H1 (cell line): ENCODE results near the gene SLC35G6. TPM values are rescaled to one million over a fixed set of nuclear protein-coding genes. Genes with fewer than 3 reads are reported as not detected.

ENCODE experiments used
- CTCF ChIA-PET: fragments of 300-600 bp; sonication (Branson Sonifier 250); formaldehyde crosslinking; loops from one replicate; lab custom pipeline; 2021; ENCODE audit not compliant: partially characterized antibody; lab: Charles Lee
- POLR2A ChIA-PET: fragments of 300-600 bp; sonication (Branson Sonifier 250); formaldehyde crosslinking; loops from one replicate; lab custom pipeline; 2021; ENCODE audit warnings: inconsistent platforms; ENCODE audit not compliant: partially characterized antibody; lab: Charles Lee
- DNase-seq, 2 experiments: peaks; one replicate each; pipeline versions ENCODE4 v3.0.0 to v3.0.0-alpha.2; 2010 to 2022; ENCODE audit warnings: low spot score in 2 of 2, low read depth in 1 of 2, mixed read lengths in 1 of 2
- FAIRE-seq: peaks from 2 replicates; lab custom pipeline; 2011; peaks lifted over from hg19 to GRCh38; lab: Jason Lieb, UNC
- H2AFZ ChIP-seq: 2 replicates; pipeline ENCODE4 v1.8.1; 2012; ENCODE audit warnings: low read length, inconsistent platforms
- H2AK5ac ChIP-seq: 2 replicates; pipeline ENCODE4 v1.6.1; 2013; ENCODE audit warnings: low read depth, low read length
- H2BK120ac ChIP-seq: replicated peaks from 2 replicates; pipeline ENCODE3; 2013; ENCODE audit warnings: low read depth, low read length, inconsistent platforms
- H2BK12ac ChIP-seq: 2 replicates; pipeline ENCODE4 v1.6.1; 2013; ENCODE audit warnings: low read depth, low read length
- H2BK15ac ChIP-seq: 2 replicates; pipeline ENCODE4 v1.6.1; 2013; ENCODE audit warnings: low read length
- H2BK20ac ChIP-seq: 2 replicates; pipeline ENCODE4 v1.6.1; 2013; ENCODE audit warnings: low read length
- H2BK5ac ChIP-seq: 2 replicates; pipeline ENCODE4 v1.6.1; 2013; ENCODE audit warnings: low read depth, low read length
- H3K14ac ChIP-seq: 2 replicates; pipeline ENCODE4 v1.6.1; 2013; ENCODE audit warnings: inconsistent platforms; ENCODE audit not compliant: insufficient read length
- H3K18ac ChIP-seq: 2 replicates; pipeline ENCODE4 v1.6.1; 2013; ENCODE audit warnings: low read length; ENCODE audit errors: extremely low read depth
- H3K23ac ChIP-seq: 2 replicates; pipeline ENCODE4 v1.6.1; 2013; ENCODE audit warnings: inconsistent platforms; ENCODE audit not compliant: insufficient read length
- H3K23me2 ChIP-seq: 2 replicates; pipeline ENCODE4 v1.6.1; 2013; ENCODE audit warnings: low read depth, low read length
- H3K27ac ChIP-seq: 2 replicates; pipeline ENCODE4 v1.6.1; 2011; ENCODE audit warnings: low read depth, low read length, inconsistent platforms
- H3K27me3 ChIP-seq, 4 experiments: replicated peaks in 1 of 4; 1 replicate in 1 of 4; 2 replicates in 3 of 4; pipeline versions ENCODE4 v1.6.1 to v1.8.1; 2011 to 2013; ENCODE audit warnings: low read length in 3 of 4, mild to moderate bottlenecking in 3 of 4, inconsistent platforms in 2 of 4, mixed read lengths in 2 of 4, moderate library complexity in 1 of 4; ENCODE audit not compliant: control insufficient read depth in 3 of 4, insufficient read depth in 3 of 4; ENCODE audit errors: extremely low read depth in 1 of 4
- H3K36me3 ChIP-seq, 4 experiments: 2 replicates each; pipeline versions ENCODE4 v1.6.1 to v1.8.1; 2011 to 2013; ENCODE audit warnings: mild to moderate bottlenecking in 4 of 4, low read length in 3 of 4, moderate library complexity in 2 of 4, control low read depth in 1 of 4, inconsistent platforms in 1 of 4; ENCODE audit not compliant: insufficient read depth in 4 of 4, control insufficient read depth in 2 of 4
- H3K4ac ChIP-seq: replicated peaks from 2 replicates; pipeline ENCODE3; 2013; ENCODE audit warnings: low read length, low read depth, mixed read lengths, inconsistent platforms; ENCODE audit not compliant: insufficient read length
- H3K4me1 ChIP-seq, 4 experiments: replicated peaks in 1 of 4; 1 replicate in 1 of 4; 2 replicates in 3 of 4; pipeline versions ENCODE4 v1.6.1 to v1.8.1; 2011 to 2013; ENCODE audit warnings: low read length in 3 of 4, inconsistent platforms in 2 of 4, mixed read lengths in 1 of 4; ENCODE audit not compliant: insufficient read depth in 4 of 4, control insufficient read depth in 3 of 4
- H3K4me2 ChIP-seq, 2 experiments: 2 replicates each; pipeline versions ENCODE4 v1.6.1 to v1.8.1; 2011 to 2013; ENCODE audit warnings: low read depth in 2 of 2, low read length in 2 of 2, control low read depth in 1 of 2, inconsistent platforms in 1 of 2, mild to moderate bottlenecking in 1 of 2; ENCODE audit not compliant: insufficient read depth in 1 of 2
- H3K4me3 ChIP-seq, 4 experiments: fragments of 200-600, 300-600 bp in 1 of 4; sonication (generic), shearing (Covaris generic), sonication (Bioruptor Twin) in 1 of 4; 2 replicates each; pipeline versions ENCODE4 v1.5.1 to v1.8.1; 2011 to 2016; ENCODE audit warnings: low read length in 4 of 4, low read depth in 3 of 4, control low read depth in 2 of 4, inconsistent platforms in 2 of 4, mild to moderate bottlenecking in 2 of 4, mixed read lengths in 1 of 4, moderate library complexity in 1 of 4; ENCODE audit not compliant: insufficient read depth in 2 of 4; ENCODE audit errors: extremely low read depth in 1 of 4
- H3K56ac ChIP-seq: replicated peaks from 2 replicates; pipeline ENCODE3; 2013; ENCODE audit warnings: low read depth, mild to moderate bottlenecking, mixed read lengths, low read length, inconsistent platforms; ENCODE audit not compliant: insufficient read length
- H3K79me1 ChIP-seq: 2 replicates; pipeline ENCODE4 v1.6.1; 2013; ENCODE audit warnings: low read depth, low read length, control low read depth
- H3K79me2 ChIP-seq, 2 experiments: 2 replicates each; pipeline versions ENCODE4 v1.6.1 to v1.8.1; 2012 to 2013; ENCODE audit warnings: low read length in 2 of 2, mild to moderate bottlenecking in 2 of 2, inconsistent platforms in 1 of 2; ENCODE audit not compliant: insufficient read depth in 2 of 2, control insufficient read depth in 1 of 2
- H3K9ac ChIP-seq, 4 experiments: replicated peaks in 1 of 4; 1 replicate in 1 of 4; 2 replicates in 3 of 4; pipeline versions ENCODE4 v1.6.1 to v1.8.1; 2011 to 2013; ENCODE audit warnings: low read depth in 3 of 4, low read length in 3 of 4, control low read depth in 2 of 4, mild to moderate bottlenecking in 2 of 4, moderate library complexity in 2 of 4, inconsistent platforms in 1 of 4; ENCODE audit errors: extremely low read depth in 1 of 4
- H3K9me3 ChIP-seq, 2 experiments: 2 replicates each; pipeline versions ENCODE4 v1.6.1 to v1.8.1; 2012 to 2013; ENCODE audit warnings: mild to moderate bottlenecking in 2 of 2, moderate library complexity in 2 of 2, control low read depth in 1 of 2, inconsistent platforms in 1 of 2, low read depth in 1 of 2, low read length in 1 of 2, mixed read lengths in 1 of 2; ENCODE audit not compliant: insufficient read depth in 2 of 2
- H4K20me1 ChIP-seq, 2 experiments: replicated peaks in 1 of 2; 2 replicates each; pipeline versions ENCODE3 to v1.8.1; 2011 to 2013; ENCODE audit warnings: inconsistent platforms in 2 of 2, low read length in 2 of 2, mild to moderate bottlenecking in 1 of 2; ENCODE audit not compliant: insufficient read depth in 2 of 2, control insufficient read depth in 1 of 2
- H4K5ac ChIP-seq: 2 replicates; pipeline ENCODE4 v1.6.1; 2013; ENCODE audit warnings: low read length, low read depth, mixed read lengths, inconsistent platforms; ENCODE audit not compliant: insufficient read length
- H4K8ac ChIP-seq: 2 replicates; pipeline ENCODE4 v1.8.0; 2013; ENCODE audit warnings: mild to moderate bottlenecking, moderate library complexity, low read length, inconsistent platforms; ENCODE audit not compliant: insufficient read depth; ENCODE audit errors: extremely low read depth
- H4K91ac ChIP-seq: replicated peaks from 2 replicates; pipeline ENCODE3; 2013; ENCODE audit warnings: low read length, mixed read lengths, inconsistent platforms; ENCODE audit not compliant: insufficient read length
- CEBPB ChIP-seq: IDR thresholded peaks from 2 replicates; pipeline ENCODE4 v1.6.1; 2012; ENCODE audit warnings: low read depth, low read length
- KDM1A ChIP-seq: fragments of 200-600, 300-600 bp; sonication (generic); IDR thresholded peaks from 2 replicates; pipeline ENCODE4 v1.7.1; 2016; ENCODE audit warnings: mild to moderate bottlenecking, low read length, borderline replicate concordance
- POLR2AphosphoS5 ChIP-seq: IDR thresholded peaks from 2 replicates; pipeline ENCODE4 v1.6.1; 2011; ENCODE audit warnings: low read depth, low read length
- SAP30 ChIP-seq: fragments of 300-600 bp; sonication (generic); IDR thresholded peaks from 2 replicates; pipeline ENCODE4 v1.7.1; 2012; ENCODE audit warnings: low read length, moderate library complexity, mild to moderate bottlenecking, inconsistent platforms; ENCODE audit not compliant: insufficient read depth, insufficient replicate concordance
- SP2 ChIP-seq: IDR thresholded peaks from 2 replicates; pipeline ENCODE4 v1.6.1; 2012; ENCODE audit warnings: mild to moderate bottlenecking, low read length, inconsistent platforms
- SP4 ChIP-seq: IDR thresholded peaks from 2 replicates; pipeline ENCODE4 v1.6.1; 2012; ENCODE audit warnings: low read length, inconsistent platforms
- SRF ChIP-seq: IDR thresholded peaks from 2 replicates; pipeline ENCODE4 v1.6.1; 2011; ENCODE audit warnings: mild to moderate bottlenecking, low read depth, low read length, moderate library complexity
- TAF1 ChIP-seq: IDR thresholded peaks from 2 replicates; pipeline ENCODE4 v1.6.1; 2011; ENCODE audit warnings: mild to moderate bottlenecking, low read depth, low read length
- WGBS, 2 experiments: shearing (Covaris generic) in 1 of 2; methylation state at CpG; one replicate each; pipeline versions ENCODE4 v1.1.6 to v1.1.7; 2013 to 2015; ENCODE audit warnings: low lambda C conversion rate in 2 of 2, mixed read lengths in 2 of 2, inconsistent platforms in 1 of 2, low coverage in 1 of 2, missing lambda C conversion rate in 1 of 2; ENCODE audit not compliant: insufficient replicate concordance in 2 of 2, insufficient coverage in 1 of 2, insufficient read length in 1 of 2; ENCODE audit errors: extremely low coverage in 1 of 2, missing lambda C conversion rate in 1 of 2; 5-methylcytosine and 5-hydroxymethylcytosine counted together
- polyA plus RNA-seq, 7 experiments: library from polyadenylated mRNA; depleted of rRNA in 3 of 7; stranded (reverse) in 5 of 7; unstranded in 2 of 7; fragments of >200 nt in 5 of 7; fragments of 200-250 nt in 2 of 7; gene quantifications; 1 replicate in 5 of 7; 2 replicates in 1 of 7; 4 replicates in 1 of 7; pipeline versions ENCODE4 v1.2.1 to v1.2.3, GENCODE V29; 2011 to 2013; ENCODE audit warnings: missing spikeins in 2 of 7, mixed read lengths in 2 of 7
- total RNA-seq: library from RNA; stranded (reverse); fragmentation: NEBNext Ultra II Directional; extraction: Animal tissue kit (Norgen Biotek cat#: 25700); gene quantifications from 2 replicates; pipeline ENCODE4 v1.2.1, GENCODE V29; 2021

Gene SLC35G6
- total and polyA plus RNA-seq, 2 of the 8 experiments (the other 6 are each of a cell fraction or from before 2014, with no cell fraction given), result 0.05 TPM; not detected in 1

GRCh38 chr17:7443499-7444485 is 37.5 kb upstream of the SLC35G6 start:
- Histone ChIP-seq H3K9me3 (no peaks in the 10 kb centered on the region), H3K4me1 (peaks cover 3 to 18% (median 16%) of the 10 kb centered on the region in 4 experiments), H4K20me1 (no peaks in the 10 kb centered on the region), H3K18ac (no peak overlapping the region), H4K5ac (no peak overlapping the region), H3K56ac (no peak overlapping the region), H3K27me3 (peaks cover 0 to 16% (median 13%) of the 10 kb centered on the region in 4 experiments; a peak in 6 of 7 replicates), H3K4me3 (peak overlapping the region in 1 of 4 experiments; percentile 66; a peak in 1 of 8 replicates), H2AFZ (no peak overlapping the region), H3K23me2 (peaks cover 15% of the 10 kb centered on the region; the same call in 1 of the 2 replicates), H2AK5ac (0 out of 2 replicates have a peak overlapping the region, but pooled peaks have one; percentile 28), H2BK5ac (no peak overlapping the region), H2BK15ac (no peak overlapping the region), H2BK12ac (no peak overlapping the region; the same call in 1 of the 2 replicates), H3K14ac (no peak overlapping the region), H3K23ac (no peak overlapping the region), H3K27ac (no peak overlapping the region), H3K79me1 (no peaks in the 10 kb centered on the region), H3K36me3 (no peaks in the 10 kb centered on the region), H3K4ac (no peak overlapping the region), H2BK20ac (no peak overlapping the region), H3K79me2 (no peaks in the 10 kb centered on the region), H3K9ac (no peak overlapping the region), H4K8ac (no peak overlapping the region; the same call in 1 of the 2 replicates), H2BK120ac (no peak overlapping the region), H4K91ac (no peak overlapping the region), H3K4me2 (peak overlapping the region in 1 of 2 experiments; percentile 77; a peak in 2 of 4 replicates)
- DNase-seq (no peak), FAIRE-seq (no peak)
- POLR2A ChIA-PET, result interaction anchor here (0.9 to 15.5 kb wide), 10 partner anchors 7 to 137 kb away, joined by 3 to 339 read pairs (median 5); partner anchors contain the start of genes POLR2A, SLC35G6, TMEM102 and TMEM256
- 81% methylated on average over 7 of the region's 7 CpGs; no CpG with 5 or more reads in 1 of the 2 experiments for WGBS, 2 experiments
- CTCF ChIA-PET, result interaction anchor here (0.6 to 5.4 kb wide), 17 partner anchors 9 to 267 kb away, joined by 3 to 26 read pairs (median 3); partner anchors contain the start of genes MPDU1, TMEM102 and TNFSF13
- TF ChIP-seq TAF1 (no peak), SP2 (no peak), SAP30 (no peak), SP4 (no peak), CEBPB (no peak), SRF (no peak), KDM1A (no peak), POLR2AphosphoS5 (no peak)
